Measurements from ENCODE around the gene GJB2.
"Not testable (repeated sequence)": the region's sequence is repeated elsewhere in the genome, so short reads cannot be mapped to it uniquely, and the experiment has no call there.

The GJB2 gene

GRCh38 chr13:20165417-20166257 lies 27.1 kb downstream of the GJB2 start:
- no peak for DNase-seq

- no peak for DNase-seq
Measured at GRCh38 chr13:20161951-20162300, 30.8 kb downstream of the GJB2 start.

- DNase-seq: peak; percentile 85
Measured at GRCh38 chr13:20161275-20161950, 31.3 kb downstream of the GJB2 start.

GRCh38 chr13:20160306-20161274 lies 32.1 kb downstream of the GJB2 start, which contains the start of gene GJA3:
TSS of gene GJA3 (minus strand) at chr13:20161052. CDS start at chr13:20143288, 17,764 bp downstream.
- DNase-seq: peak; percentile 65

- no peak for DNase-seq
Measured at GRCh38 chr13:20159646-20160305, 33.0 kb downstream of the GJB2 start.

GRCh38 chr13:20157151-20157796 lies 35.5 kb downstream of the GJB2 start:
- DNase-seq: no peak

- no peak for DNase-seq
Measured at GRCh38 chr13:20156702-20157101, 36.0 kb downstream of the GJB2 start.

GRCh38 chr13:20153290-20153689 lies 39.4 kb downstream of the GJB2 start:
- DNase-seq: not testable (repeated sequence)

GRCh38 chr13:20151612-20152011 lies 41.1 kb downstream of the GJB2 start:
- DNase-seq: peak; percentile 9

- DNase-seq: peak; percentile 21
Measured at GRCh38 chr13:20151016-20151415, 41.7 kb downstream of the GJB2 start.

- DNase-seq: peak; percentile 24
Measured at GRCh38 chr13:20150561-20150960, 42.2 kb downstream of the GJB2 start.

- DNase-seq: peak; percentile 9
Measured at GRCh38 chr13:20149762-20150161, 43.0 kb downstream of the GJB2 start.

- DNase-seq: no peak
Measured at GRCh38 chr13:20148501-20149183, 44.1 kb downstream of the GJB2 start.

- DNase-seq: peak; percentile 35
Measured at GRCh38 chr13:20146381-20146780, 46.4 kb downstream of the GJB2 start.

- DNase-seq: peak; percentile 30
Measured at GRCh38 chr13:20145521-20145920, 47.2 kb downstream of the GJB2 start.

GRCh38 chr13:20144141-20144850 lies 48.4 kb downstream of the GJB2 start:
- peak; percentile 30 for DNase-seq

GRCh38 chr13:20142927-20143480 lies 49.7 kb downstream of the GJB2 start:
- DNase-seq: no peak

GRCh38 chr13:20142023-20142926 lies 50.5 kb downstream of the GJB2 start:
- peak; percentile 51 for DNase-seq

Data from activated CD8-positive, alpha-beta memory T cell treated with anti-CD3 and anti-CD28 coated beads for 24 hours (primary cell).